ENCODE data around the gene KCNG1.

The KCNG1 gene

GRCh38 chr20:50995506-50995905, 27.4 kb downstream of the KCNG1 start:
- no peak for DNase-seq (ENCODE audit: low spot score)
- no peak for TF ChIP-seq CTCF (IDR thresholded peaks at IDR 0.05; ENCODE audit: extremely low read depth, missing control alignments)

DNA sequence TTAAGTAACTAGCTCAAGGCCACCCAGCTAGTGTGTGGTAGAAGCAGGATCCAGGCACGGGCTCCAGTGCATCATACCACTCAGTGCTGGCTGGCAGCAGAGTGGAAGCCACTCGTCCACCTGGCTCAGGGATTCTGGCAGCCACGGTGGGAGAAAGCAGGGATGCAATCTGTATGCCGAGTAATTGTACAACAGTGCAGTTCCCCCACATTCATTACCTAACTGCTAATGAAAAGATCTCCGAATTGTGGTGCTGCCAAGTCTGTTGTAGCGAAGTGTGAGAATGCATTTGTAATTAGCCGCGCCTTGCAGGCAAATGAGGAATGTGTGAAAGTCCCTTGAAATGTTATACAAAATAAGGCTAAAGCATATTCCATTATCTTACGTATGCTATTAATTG, 29.0 kb downstream of the KCNG1 start:
- TF ChIP-seq CTCF (IDR thresholded peaks at IDR 0.05; ENCODE audit: extremely low read depth, missing control alignments) = no peak

GRCh38 chr20:50992733-50993457, 30.0 kb downstream of the KCNG1 start:
- TF ChIP-seq CTCF (IDR thresholded peaks at IDR 0.05; ENCODE audit: extremely low read depth, missing control alignments) = peak; percentile 22
- peak; percentile 68 for DNase-seq (ENCODE audit: low spot score)

More for the DNA sequence above, 29.0 kb downstream of the KCNG1 start:
- DNase-seq (ENCODE audit: low spot score) = no peak

DNA sequence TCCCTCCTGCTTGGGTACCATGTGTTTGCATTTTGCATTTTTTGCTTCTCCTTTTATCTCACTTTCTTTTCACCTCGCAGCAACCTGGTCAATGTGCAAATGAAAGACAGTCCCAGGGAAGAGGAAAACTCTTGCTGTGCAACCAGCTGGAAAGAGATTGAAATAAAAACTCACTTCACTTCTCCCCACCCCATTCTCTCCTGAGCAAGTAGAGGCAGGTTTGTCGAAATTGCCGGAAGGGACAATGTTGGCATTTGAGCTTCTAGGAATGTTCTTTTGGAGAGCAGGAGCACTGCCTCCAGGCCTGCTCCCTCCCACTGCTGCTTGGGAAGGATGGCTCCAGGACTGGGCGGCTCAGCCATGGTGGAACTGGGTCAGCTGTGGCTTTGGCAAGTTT, 30.6 kb downstream of the KCNG1 start:
- no peak for DNase-seq (ENCODE audit: low spot score)
- no peak for TF ChIP-seq CTCF (IDR thresholded peaks at IDR 0.05; ENCODE audit: extremely low read depth, missing control alignments)

GRCh38 chr20:50991076-50991475, 31.8 kb downstream of the KCNG1 start:
- DNase-seq (ENCODE audit: low spot score) = no peak
- no peak for TF ChIP-seq CTCF (IDR thresholded peaks at IDR 0.05; ENCODE audit: extremely low read depth, missing control alignments)

DNA sequence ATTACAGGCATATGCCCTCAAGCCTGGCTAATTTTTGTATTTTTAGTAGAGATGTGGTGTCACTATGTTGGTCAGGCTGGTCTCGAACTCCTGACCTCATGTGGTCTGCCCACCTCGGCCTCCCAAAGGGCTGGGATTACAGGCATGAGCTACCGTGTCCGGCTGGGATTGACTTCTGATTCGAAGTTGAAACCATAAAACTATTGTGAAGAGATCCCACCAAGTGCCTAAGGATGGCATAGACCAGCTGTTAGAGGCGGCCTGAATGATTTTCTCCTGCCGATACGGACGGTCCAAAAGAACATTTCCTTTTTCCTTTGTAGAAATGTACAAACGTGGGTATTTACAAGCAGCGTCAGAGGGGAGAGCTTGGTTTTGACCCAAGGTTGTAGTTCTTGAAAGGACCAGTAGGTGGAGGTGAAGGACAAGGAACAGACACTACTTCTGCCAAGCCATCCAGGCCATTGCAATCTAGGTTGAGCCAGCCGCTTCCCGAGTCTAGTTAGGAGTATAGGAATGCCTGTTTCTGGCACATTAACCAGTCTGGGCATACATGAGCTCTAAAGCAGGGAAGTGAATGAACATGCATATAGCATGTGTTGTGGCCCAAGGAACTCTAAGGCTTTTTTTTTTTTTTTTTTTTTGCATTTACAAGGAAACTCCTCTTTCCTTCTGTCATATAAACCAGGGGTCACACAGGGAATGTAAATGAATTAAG, 35.3 kb downstream of the KCNG1 start:
- TF ChIP-seq CTCF (IDR thresholded peaks at IDR 0.05; ENCODE audit: extremely low read depth, missing control alignments) = peak; percentile 57
- peak; percentile 80 for DNase-seq (ENCODE audit: low spot score)

DNA sequence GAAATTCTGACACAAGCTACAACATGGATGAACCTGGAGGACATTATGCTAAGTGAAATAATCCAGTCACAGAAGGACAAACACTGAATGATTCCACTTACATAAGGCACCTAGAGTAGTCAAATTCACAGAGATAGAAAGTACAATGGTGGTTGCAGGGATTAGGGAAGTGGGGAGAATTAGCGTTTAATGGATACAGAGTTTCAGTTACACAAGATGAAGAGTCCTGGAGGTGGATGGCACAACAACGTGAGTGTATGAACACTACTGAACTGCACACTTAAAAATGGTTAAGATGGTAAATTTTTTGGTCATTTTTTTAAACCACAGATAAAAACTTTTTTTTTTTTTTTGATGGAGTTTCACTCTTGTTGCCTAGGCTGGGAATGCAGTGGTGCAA, 39.6 kb downstream of the KCNG1 start:
- DNase-seq (ENCODE audit: low spot score) = no peak
- no peak for TF ChIP-seq CTCF (IDR thresholded peaks at IDR 0.05; ENCODE audit: extremely low read depth, missing control alignments)
